Osteocyte (in vitro differentiated cells): Measurements from ENCODE around the gene ALG10B. TPM values are rescaled to one million over a fixed set of nuclear protein-coding genes. Genes with fewer than 3 reads are reported as not detected.

Source experiments
- DNase-seq: peaks from one replicate; pipeline ENCODE4 v3.0.0; 2021; ENCODE audit warnings: mixed read lengths; ENCODE audit not compliant: unreplicated experiment; ENCODE audit errors: extremely low spot score
- H3K27ac Mint-ChIP-seq: one replicate; pipeline ENCODE4 v1.8.0; 2021; ENCODE audit warnings: mild to moderate bottlenecking, mixed read lengths; ENCODE audit not compliant: unreplicated experiment
- H3K27me3 Mint-ChIP-seq: one replicate; pipeline ENCODE4 v1.8.0; 2021; ENCODE audit warnings: mixed read lengths; ENCODE audit not compliant: unreplicated experiment
- H3K36me3 Mint-ChIP-seq: one replicate; pipeline ENCODE4 v1.8.0; 2021; ENCODE audit warnings: mixed read lengths; ENCODE audit not compliant: unreplicated experiment
- H3K4me1 Mint-ChIP-seq: one replicate; pipeline ENCODE4 v1.8.0; 2021; ENCODE audit warnings: mixed read lengths; ENCODE audit not compliant: unreplicated experiment
- H3K4me3 Mint-ChIP-seq: one replicate; pipeline ENCODE4 v1.8.0; 2021; ENCODE audit warnings: mild to moderate bottlenecking, moderate library complexity, mixed read lengths; ENCODE audit not compliant: unreplicated experiment
- H3K9me3 Mint-ChIP-seq: one replicate; pipeline ENCODE4 v1.8.0; 2021; ENCODE audit warnings: mixed read lengths; ENCODE audit not compliant: unreplicated experiment
- total RNA-seq: library from RNA; stranded (reverse); gene quantifications from 2 replicates; pipeline ENCODE4 v1.2.1, GENCODE V29; 2021
- TF ChIP-seq, protein P1 (sequence below): fragments of 200-600 bp; sonication (generic); IDR thresholded peaks from 2 replicates; pipeline ENCODE4 v1.5.0; 2021; ENCODE audit warnings: antibody characterized with exemption, mild to moderate bottlenecking, moderate library complexity

Gene ALG10B
- total RNA-seq, 1 donor from 2014 or later = 12.5 TPM

DNA sequence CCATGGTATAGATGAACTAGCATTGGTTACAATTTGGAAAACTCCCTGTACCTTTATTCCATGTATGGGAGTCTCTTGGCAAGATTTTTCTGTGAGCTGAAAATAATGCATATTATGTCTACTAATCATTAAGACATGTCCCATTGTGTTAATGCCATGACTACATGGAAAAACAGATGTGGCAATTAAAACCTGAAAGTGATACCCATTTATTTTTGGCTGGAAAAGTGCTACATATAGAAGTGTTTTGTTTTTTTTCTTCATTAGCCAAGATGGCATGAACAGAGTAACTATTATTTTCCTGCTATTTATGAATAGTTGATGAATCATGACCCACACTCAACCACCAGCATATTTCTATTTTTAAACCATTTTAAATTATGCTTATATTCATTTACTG is 58.2 kb downstream of the ALG10B start:
- H3K36me3 Mint-ChIP-seq = no peaks in the 10 kb centered on the region
- no peaks in the 10 kb centered on the region for H3K27me3 Mint-ChIP-seq
- TF ChIP-seq, protein P1, sequence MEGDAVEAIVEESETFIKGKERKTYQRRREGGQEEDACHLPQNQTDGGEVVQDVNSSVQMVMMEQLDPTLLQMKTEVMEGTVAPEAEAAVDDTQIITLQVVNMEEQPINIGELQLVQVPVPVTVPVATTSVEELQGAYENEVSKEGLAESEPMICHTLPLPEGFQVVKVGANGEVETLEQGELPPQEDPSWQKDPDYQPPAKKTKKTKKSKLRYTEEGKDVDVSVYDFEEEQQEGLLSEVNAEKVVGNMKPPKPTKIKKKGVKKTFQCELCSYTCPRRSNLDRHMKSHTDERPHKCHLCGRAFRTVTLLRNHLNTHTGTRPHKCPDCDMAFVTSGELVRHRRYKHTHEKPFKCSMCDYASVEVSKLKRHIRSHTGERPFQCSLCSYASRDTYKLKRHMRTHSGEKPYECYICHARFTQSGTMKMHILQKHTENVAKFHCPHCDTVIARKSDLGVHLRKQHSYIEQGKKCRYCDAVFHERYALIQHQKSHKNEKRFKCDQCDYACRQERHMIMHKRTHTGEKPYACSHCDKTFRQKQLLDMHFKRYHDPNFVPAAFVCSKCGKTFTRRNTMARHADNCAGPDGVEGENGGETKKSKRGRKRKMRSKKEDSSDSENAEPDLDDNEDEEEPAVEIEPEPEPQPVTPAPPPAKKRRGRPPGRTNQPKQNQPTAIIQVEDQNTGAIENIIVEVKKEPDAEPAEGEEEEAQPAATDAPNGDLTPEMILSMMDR = no peak
- DNase-seq = no peak
- no peak overlapping the region for H3K27ac Mint-ChIP-seq
- peaks cover 21% of the 10 kb centered on the region for H3K9me3 Mint-ChIP-seq
- no peaks in the 10 kb centered on the region for H3K4me1 Mint-ChIP-seq
- no peak overlapping the region for H3K4me3 Mint-ChIP-seq
